ENCODE data around the gene EPHA1. TPM values are rescaled to one million over a fixed set of nuclear protein-coding genes. Genes with fewer than 3 reads are reported as not detected.

Gene EPHA1
- total RNA-seq, 1 donor from 2014 or later, result not detected

DNA sequence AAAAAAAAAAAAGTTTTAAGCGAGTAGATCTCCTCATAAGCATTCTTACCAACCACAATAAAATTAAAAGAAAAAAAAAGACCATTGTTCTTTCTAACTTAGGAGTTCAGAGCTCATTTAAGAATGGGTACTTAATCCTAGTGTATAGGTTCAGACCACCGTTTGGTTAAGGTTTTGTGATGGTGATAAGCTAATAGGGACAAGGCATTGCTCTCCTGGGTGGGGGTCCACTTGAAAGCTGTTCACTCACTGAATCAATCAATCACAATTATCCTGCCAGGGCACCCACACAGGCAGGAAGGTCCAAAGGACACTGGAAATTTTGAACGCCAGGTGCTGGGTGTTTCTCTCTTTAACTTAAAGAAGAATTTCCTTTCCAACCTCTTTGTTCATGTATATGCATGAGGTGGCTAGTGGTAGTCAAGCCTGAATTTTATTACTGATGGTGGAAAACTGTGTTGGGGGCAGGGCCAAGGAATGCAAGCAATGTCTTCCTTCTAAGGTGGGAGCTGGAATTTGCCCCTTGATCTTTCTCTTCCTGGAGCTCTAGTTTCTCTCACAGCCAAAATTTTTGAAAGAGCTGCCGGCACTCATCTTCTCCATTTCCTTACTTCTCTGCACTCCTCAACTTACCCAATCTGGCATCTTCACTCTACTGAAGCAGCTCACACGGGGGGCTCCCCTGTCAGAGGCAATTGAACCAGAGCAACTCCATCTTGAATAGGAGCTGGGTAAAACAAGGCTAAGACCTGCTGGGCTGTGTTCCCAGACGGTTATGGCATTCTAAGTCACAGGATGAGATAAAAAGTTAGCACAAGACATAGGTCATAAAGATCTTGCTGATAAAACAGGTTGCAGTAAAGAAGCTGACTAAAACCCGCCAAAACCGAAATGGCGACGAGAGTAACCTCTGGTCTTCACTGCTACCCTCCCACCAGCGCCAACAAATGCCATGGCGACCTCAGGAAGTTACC is 38.7 kb downstream of the EPHA1 start:
- peak; percentile 17 for DNase-seq

GRCh38 chr7:143368387-143368786 is 40.3 kb downstream of the EPHA1 start:
- no peak for DNase-seq

- DNase-seq, result peak; percentile 27
Observed at GRCh38 chr7:143367972-143368371, 40.7 kb downstream of the EPHA1 start.

- DNase-seq, result no peak
Observed at GRCh38 chr7:143363016-143363937, 45.4 kb downstream of the EPHA1 start.

DNA sequence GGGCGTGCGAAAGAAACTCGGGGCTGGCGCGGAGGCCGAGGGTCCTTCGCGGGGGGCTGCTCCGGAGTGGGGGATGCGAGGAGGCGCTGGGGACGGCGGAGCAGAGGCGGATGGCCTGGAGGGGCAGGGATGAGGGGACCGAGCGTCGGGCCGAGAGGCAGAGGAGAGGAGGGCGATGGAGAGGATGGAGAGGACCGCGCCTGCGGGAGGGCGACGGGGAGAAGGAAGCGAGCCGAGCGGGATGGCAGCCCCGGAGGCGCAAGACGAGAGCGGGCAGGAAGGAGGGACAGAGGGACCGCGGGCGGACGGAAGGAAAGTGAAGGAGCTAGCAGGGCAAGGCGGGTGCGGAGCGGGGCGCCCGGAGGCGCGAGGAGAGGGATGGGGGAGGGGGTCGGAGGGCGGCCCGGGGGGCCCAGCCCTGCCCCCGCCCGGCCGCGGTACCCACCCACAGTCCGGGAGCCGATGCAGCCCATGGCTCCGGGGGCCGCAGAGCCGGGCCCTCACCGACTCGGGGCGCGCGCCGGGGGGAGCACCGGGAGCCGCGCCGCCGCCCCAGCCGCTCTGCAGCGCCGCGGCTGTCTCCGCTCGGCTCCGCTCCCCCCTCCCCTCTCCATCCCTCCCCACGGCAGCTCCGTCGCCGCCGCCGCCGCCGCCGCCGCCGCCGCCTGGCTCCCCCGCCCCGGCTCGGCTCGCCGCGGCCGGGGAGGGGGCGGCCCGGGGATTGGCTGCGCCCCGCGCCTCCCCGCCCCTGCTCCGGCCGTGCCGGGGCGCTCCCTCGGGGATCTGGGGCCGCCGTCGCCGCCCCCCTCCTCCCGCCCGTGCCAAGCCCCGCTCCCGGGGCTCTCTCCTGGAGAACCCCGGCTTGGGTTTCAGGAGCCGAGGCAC is 46.3 kb downstream of the EPHA1 start, which contains the start of gene FAM131B:
FAM131B (minus strand) TSS at position 583 of the 885 bp plus-strand sequence; CDS start at position 473, 110 bp downstream.
- no peak for DNase-seq

DNA sequence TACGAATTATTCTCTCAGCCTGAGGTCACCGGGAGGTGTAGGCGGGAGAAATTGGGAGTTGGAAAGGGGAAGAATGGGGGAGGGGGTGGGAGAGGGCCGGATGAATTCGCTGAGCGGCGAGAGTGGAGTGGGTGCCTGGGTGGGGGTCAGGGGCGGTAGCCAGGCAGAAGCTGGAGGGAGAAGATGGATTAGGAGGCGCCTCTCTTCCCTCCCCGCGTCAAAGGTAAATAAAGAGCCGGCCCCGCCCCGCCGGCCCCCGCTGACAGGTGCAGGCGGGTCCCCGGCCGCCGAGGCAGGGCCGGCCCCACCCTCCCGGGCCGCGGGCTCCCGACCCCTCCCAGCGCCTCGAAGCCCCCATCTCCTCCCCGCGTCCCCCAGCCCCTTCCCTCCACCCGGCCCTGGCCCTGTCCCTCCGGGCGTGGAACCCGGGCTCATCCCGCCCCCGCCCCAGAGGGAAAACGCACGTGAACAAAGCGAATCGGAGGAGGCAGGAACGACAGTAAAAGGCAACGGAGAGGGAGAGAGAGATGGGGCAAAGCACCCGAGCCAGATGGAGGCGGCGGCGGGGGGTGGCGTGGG is 47.0 kb downstream of the EPHA1 start:
- no peak for DNase-seq

GRCh38 chr7:143360788-143361551 is 47.7 kb downstream of the EPHA1 start:
- DNase-seq, result no peak

DNA sequence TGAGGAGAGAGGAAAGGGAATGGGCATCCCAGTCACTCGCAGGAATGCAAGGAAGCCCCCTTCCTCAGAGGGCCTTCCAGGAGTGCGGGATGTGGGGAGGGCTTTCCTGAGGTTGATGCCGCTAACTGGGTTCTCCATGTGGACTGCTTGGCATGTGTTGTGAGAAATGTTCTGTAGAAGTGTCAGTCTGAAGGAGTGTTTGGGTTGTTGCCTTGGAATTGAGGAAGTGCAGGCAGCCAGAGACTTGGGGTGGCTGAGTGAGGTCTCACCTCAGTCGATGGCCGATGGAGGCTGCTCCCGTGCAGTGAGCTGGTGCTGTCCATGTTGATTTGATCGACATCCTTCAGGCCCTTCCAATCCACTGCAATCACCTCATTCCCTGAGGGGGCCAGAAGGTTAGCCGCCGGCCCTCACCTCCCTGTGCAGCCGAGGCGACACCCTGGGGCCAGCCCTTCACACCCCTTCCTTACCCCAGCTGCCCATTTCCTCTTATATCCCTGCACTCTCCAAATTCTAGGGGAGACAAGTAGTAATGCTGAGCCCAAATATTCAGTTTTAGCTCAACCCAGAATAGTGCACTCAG is 48.8 kb downstream of the EPHA1 start:
- DNase-seq, result no peak

GRCh38 chr7:143358626-143359025 is 50.0 kb downstream of the EPHA1 start:
- DNase-seq, result no peak

DNA sequence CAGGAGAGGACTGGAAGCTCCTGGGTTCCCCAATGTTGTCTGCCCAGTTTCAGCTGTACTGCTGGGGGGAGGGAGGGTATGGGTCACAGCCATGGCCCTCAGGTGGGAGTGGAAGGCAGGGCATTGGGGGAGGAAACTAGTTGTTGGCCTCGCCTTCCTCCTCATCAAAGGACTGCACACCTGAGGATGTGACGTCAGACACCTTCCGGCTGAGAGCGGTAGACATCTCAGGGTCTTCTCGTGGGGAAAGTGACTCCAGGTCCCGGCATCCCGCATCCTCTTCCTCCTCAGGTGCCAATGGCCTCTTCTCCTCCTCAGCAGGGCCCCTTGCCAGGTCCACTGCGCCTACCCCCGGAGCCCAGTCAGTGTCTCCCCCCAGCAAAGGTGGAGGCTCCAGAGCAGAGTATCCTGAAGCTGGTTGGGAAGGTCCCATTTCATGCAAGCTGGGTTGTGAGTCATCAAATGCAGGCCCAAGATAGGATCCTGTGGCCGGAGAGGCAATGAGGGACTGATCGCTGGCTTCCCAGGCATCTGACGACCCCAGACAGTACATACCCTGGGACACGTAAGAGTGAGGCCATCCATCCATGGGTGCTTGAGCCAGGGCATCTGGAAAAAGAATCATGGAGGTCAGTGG is 52.1 kb downstream of the EPHA1 start:
- no peak for DNase-seq

GRCh38 chr7:143355450-143356385 is 52.9 kb downstream of the EPHA1 start:
- DNase-seq, result no peak

DNA sequence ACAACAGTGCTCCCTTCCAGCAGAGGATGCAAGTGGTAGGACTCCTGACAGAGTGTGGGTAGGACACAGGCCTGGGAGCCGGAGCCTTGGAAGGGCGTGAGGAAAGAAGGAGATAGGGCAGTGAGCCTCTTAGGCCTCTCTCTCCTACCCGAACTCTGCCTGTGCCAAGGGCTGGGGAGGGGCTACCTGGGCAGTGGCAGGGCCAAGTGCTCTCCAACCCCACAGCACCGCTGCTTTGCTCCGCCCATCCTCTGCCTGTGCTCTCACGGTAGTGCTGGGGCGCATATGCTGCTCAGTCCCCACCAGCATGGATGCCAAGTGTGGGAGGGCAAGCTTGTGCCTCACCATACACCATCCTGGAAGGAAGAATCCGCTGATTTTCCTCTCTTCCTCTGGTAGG is 53.7 kb downstream of the EPHA1 start:
- no peak for DNase-seq

GRCh38 chr7:143354376-143354775 is 54.3 kb downstream of the EPHA1 start:
- DNase-seq, result no peak

DNA sequence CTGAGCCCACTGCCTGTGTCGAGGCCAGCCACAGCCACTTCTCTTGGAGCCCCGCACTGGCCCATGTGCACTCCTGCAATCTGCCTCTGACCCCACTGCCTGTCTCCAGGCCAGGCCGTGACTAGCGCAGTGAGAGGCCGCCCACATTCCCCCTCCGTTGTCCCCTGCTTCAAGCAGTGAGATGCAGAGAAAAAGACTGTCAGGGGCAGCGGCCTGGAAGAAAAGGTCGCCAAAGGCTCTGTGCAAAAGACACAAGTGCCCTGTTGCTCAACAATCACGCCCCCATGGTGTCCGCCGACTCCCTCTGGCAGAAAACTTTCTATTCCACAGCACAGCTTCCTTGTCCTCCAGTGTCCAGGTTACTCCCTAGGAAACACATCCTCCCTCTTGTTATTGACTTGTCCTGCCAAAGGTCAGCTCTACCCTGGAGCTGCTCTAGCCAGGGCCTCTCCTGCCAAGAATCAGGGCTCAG is 56.1 kb downstream of the EPHA1 start:
- no peak for DNase-seq

DNA sequence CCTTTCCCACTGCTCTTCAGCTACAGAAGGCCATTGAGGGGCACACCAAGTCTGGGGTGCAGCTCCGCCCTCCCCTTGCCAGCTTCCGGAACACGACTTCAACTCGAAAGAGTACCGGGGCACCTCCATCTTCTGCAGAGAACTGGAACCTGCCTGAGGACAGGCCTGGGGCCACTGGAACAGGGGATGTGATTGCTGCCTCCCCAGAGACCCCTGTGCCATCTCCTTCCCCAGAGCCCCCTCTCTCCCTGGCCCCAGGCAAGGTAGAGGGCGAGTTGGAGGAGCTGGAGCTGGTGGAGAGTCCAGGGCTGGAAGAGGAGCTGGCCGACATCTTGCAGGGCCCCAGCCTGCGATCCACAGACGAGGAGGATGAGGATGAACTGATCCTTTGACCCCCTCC is 57.1 kb downstream of the EPHA1 start:
- DNase-seq, result no peak

DNA sequence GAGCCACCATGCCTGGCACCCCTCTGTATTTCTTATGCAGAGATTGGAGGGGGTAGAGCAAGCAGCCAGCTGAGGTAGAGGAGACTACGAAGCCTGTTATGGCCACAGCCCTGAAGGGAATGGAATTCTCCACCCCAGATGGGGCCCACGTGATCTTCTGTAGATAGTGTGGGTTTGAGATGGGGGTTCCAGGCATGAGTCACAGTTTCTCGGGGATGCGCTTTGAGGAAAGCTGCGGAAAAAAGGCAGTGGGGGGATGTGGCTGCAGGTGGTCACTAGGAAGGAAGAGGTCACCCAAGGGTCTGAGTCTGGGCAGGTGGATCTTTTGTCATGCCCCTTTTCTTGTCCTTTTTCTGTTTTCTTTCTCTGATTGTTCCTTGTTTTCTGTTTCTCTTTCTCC is 57.6 kb downstream of the EPHA1 start:
- DNase-seq, result no peak

GRCh38 chr7:143347950-143348349 is 60.7 kb downstream of the EPHA1 start:
- no peak for DNase-seq

- no peak for DNase-seq
Observed at GRCh38 chr7:143346018-143346417, 62.6 kb downstream of the EPHA1 start.

GRCh38 chr7:143345428-143345900 is 63.2 kb downstream of the EPHA1 start:
- peak; percentile 67 for DNase-seq

Measured in dermis blood vessel endothelial cell (primary cell).